GM19239 (cell line): ENCODE measurements around the gene TMEFF2.
"Not testable (repeated sequence)": the region's sequence is repeated elsewhere in the genome, so short reads cannot be mapped to it uniquely, and the experiment has no call there.

Experiments
- DNase-seq: peaks from one replicate; pipeline ENCODE4 v3.0.0; 2011; ENCODE audit warnings: low spot score; ENCODE audit not compliant: insufficient read length
- FAIRE-seq: peaks from 2 replicates; lab custom pipeline; 2011; peaks lifted over from hg19 to GRCh38; lab: Jason Lieb, UNC

Gene TMEFF2

DNA sequence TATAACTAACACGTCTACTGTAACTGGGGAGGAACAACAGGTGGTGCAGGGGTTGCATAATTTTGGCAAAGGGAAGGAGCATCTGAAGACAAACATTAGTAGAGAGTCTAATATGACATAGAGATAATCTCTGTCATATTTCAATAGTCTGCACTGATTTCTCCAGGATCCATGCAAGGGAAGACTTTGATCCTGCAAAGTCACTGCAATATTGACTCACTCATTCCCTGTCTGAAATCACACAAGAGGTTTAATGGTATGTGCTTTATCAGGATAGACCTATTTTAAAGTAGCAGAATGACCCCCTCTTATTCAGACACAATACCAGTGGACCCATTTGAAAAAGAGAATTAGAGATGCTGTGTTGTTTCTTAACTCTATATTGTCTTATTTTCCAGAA is 249.1 kb downstream of the TMEFF2 start:
- no peak for FAIRE-seq

DNA sequence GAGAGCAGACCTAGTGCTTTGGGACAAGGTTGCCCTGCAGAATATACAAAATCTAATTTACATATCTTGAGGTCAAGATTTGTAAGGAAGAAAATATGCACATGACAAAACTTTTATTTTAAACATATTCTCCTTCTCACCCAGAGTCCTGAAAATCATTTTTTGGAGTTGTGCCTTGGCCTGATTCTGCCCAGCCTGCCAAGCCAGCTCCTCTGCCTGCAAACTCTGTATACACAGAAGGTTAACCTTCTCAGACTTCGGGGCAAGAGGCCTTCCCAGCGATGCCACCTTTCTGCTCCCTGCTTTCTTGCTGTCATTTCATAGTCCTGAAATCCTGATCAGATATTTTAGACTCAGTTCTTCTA is 252.0 kb downstream of the TMEFF2 start:
- no peak for FAIRE-seq

More for the DNA sequence above, 249.1 kb downstream of the TMEFF2 start:
- no peak for DNase-seq

DNA sequence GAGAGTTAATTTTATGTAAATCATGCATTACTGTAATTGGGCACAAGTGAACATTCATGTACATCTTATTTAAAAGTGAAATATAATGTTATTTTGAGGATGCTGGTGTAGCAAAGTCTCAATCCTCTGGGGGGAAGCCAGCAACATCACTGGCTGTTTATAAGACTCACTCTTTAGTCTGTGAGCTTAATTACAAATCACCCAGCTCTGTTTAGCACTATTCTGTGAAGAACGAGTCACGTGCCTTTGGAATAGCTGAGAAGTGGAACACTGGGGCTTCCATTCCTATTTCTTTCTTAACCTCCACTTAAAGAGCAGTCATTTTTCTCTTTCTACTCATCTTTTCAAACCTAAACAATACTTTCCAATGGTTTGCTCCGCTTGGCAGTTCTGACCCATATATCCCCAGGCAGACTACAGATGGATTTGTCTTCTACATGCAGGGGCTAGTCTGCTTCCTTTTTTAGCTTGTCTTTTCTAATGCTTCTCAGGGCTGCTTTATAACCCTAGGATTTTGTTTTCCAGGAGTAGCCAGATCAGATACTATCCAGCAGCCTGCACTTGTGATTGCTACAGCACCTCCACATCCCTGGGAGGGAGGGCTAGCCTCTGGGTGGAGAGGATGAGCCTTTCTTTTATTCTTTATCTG is 252.5 kb downstream of the TMEFF2 start:
- FAIRE-seq (no peak), DNase-seq (no peak)

More for the DNA sequence above, 252.0 kb downstream of the TMEFF2 start:
- no peak for DNase-seq

DNA sequence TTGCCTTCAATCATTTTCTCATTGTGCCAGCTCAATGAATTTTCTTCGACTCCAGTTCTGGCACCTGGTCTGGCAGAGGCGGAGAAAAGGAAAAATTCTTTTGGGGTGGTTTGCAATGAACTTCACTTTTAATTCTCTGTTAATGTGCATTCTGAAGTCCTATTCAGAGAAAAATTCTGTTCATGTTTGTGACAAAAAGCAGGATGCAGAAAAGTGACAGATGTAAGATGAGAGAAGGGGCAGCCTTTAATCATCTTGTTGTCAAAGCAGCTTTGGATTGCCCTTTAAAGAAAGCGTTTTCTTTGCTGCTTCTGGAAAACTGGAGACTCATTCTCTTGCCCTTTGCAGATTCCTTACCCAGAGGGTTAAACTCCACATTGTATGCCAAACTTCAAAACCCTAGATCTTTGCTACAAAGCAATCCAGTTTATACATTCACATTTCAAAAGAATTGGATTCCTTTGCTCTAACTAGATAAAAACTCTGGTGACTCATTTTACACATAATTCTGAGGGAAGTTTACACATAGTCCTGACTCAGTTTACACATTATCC is 253.3 kb downstream of the TMEFF2 start:
- DNase-seq, result no peak
- no peak for FAIRE-seq

DNA sequence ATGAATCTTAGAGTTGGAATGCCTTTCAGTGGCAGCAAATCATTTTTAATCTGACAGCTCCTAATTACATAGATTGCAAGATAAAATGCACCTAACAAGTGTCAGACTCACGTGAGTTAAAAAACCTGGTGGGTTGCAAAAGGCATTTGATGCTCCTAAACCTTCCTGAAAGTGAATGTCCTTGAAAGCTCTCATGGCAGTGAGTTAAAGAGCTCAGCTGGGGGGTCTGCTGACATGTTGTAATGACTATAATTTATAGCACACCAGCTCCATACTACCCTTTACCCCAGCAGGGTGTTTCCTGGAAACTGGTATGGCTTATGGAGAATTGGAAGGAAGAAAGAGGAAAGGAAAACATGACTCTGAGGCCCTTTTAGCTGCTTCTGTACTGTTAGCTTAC is 256.0 kb downstream of the TMEFF2 start:
- FAIRE-seq (no peak), DNase-seq (no peak)

DNA sequence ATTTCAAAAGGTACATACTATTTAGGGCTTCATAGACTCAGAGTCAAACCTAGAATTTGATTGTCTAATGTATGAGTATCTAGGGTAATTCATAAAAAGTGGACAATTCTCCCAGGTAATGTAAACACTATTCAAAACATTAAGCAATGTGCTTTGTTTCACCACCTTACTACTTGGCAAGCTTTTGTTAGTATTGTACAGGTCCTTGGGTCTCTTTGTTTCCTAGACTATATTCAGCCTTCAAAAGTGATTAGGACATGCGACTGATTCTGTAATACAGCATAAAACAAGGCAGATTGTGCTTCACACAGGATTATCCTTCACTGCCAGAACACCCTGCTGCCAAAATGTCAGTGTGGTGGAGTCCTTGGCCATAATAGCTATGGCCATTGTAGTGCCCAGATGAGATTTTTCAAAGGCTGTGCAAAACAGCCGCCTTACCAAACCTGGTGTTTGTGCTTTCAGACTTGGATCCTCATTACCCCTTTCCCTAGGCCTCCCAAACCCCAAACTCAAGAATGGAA is 257.8 kb downstream of the TMEFF2 start:
- FAIRE-seq (no peak), DNase-seq (no peak)

DNA sequence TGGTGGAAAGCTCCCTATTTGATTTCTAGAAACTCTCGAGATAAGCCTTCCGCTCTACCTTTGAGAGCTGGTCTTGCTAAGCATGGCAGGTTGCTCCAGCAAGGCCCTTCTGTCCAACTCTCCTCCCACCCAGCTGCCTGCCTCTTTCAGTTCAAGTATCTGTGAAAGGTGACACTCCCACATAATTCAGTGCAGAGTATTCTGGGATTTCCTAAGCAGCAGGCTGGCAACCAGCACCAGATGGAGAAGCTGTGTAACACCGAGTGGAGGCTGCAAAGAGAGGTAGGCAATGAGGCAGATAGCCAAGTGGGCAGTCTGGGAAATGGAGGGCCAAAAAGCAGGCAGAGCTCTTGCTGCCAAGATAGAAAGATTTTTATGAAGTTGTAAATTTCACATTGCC is 259.5 kb downstream of the TMEFF2 start:
- no peak for DNase-seq
- no peak for FAIRE-seq

DNA sequence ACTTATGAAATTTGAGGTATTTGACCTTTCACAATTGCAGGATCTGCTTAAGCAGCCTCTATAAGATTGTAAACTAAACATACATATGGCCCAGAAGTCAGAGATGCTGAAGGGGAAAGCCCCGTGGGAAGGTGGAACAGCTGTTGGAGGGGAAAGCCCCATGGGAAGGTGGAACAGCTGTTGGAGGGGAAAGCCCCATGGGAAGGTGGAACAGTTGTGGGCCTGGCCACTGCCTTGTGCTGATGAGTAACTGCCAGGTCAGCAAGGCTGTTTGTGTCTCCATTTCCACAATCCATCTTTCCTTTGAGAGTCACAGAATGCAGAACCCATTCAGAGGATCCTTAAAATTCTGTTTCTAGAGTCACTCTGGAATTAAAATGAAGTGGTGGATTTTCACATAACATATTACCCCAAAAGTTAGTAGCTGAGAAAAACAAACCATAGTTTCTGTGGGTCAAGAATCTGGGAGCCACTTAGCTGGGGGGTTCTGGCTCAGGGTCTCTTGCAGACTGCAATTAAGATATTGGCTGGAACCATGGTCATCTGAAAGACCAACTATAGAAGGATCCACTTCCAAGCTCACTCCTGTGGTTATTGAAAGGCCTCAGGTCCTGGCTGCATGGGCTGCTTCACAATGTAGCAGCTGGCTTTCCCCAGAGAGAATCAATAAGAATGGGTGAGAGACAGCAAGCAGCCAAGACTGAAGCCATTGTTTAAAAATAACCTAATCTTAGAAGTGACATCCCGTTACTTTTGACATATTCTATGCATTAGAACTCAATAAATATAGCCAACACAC is 261.2 kb downstream of the TMEFF2 start:
- peak; percentile 88 for FAIRE-seq
- no peak for DNase-seq

DNA sequence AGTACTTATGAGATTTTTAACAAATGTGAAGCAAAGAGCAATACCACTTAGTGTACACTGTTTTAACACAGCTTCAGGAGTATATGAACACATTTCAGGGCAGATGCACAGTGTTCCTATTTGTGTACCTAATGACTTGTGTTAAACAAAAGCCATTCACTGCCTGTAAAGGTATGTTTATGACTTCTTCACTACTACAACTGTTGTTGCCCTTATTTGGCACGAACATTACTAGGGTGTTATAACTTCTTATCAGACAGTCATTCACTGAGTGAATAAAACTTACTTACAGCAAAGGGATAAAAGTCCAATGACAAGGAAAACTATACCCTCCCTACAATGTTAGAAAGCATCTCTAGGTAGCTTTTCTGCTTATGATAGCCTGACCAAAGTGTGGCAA is 262.4 kb downstream of the TMEFF2 start:
- DNase-seq, result no peak
- FAIRE-seq, result no peak

DNA sequence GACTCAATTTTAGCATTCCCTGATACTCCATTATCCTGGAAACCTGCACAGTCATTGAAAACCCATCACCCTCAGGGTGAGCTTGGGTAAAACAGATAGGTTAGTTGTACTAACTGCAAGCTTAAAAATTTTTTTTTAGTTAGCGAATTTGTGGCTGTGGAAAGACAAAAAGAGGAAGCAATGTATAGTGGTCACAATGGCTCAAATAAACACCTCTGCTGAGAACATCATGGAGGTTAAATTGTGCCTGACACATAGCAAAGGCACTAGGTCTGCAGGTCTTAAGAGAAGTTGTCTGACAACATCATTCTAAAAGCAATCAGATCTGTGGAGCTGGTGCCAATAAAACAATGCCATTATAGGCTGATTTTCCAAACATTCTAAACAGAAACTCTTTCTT is 263.4 kb downstream of the TMEFF2 start:
- no peak for DNase-seq
- FAIRE-seq, result no peak

DNA sequence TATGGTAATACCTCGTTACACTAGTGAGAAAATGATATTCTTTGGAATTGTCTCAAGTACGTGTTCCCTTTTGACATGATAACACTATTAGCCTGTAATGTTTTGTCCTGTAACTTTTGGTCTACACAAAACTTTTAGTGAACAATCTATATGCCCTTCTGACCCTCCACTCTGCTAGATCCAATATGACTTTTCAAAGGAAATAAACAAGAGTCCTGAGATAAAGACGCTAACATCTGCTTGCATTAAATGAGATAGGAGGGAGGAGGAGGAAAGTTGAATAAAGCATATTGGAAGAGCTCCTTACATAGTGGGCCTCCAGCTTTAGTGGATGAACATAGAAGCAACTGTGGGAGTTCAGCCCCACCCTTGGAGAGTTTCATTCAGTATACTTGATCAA is 264.5 kb downstream of the TMEFF2 start:
- FAIRE-seq (no peak), DNase-seq (no peak)

DNA sequence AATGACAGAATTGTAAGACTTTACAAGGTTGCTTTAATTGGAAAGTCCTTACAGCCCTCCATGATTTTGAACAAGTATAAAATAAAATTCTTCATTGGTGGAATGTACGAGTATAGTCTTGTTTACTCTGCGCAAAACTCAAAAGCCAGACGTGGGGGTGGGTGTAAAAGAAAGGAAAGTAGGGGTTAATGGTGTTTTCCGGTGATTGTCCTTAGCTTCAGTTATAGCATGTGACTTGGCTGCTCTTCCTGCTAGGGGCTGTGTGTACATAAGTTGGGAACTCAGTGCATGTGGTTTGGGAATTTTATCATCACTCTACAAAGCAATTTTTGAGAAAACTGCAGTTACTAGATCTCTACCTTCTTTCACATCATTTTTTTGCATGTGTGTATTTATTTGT is 265.4 kb downstream of the TMEFF2 start:
- FAIRE-seq, result no peak

DNA sequence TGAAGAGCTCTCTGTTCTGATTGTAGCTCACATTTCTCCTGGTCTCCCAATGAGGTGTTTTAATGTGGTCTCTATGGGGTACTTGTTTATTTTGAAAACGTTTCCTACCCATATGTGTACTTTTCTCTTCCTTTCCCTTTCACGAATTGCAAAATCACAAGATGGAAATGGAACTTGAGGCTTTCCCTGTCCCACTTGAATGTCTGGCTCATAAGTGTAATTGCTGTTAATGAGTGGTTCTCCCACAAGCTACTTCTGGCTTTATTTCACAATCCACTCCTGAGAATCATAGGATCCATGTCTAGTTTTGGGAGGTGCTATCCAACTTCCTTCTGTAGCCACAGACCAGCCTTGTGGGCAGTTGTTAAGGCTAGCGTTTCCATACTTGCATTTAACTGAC is 266.7 kb downstream of the TMEFF2 start:
- DNase-seq (no peak), FAIRE-seq (no peak)

More for the DNA sequence above, 265.4 kb downstream of the TMEFF2 start:
- no peak for DNase-seq

DNA sequence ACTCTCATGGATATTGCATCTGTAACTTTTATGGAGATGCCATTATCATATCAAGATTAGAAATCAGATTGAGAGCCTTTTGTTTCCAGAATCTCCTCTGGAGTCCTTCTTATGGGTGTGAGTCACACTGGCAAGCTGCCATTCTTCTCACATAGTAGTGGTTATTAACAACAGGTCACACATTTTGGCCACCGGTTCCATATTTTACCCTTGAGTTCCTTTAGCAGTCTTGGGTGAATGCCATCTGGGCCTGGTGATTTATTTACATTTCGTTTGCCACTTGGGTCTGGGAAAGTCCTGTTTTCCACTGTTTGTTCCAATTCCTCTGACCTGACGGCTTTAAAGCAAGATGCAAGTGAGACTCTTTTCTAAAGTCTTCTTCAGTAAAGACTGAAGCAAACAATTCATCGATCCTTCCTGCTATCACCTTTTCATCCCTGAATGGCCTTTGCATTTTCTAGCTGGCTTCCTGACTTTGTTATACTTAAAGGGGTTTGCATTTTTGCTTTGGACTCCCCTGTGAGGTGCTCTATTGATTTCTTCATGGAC is 267.3 kb downstream of the TMEFF2 start:
- FAIRE-seq, result no peak
- DNase-seq, result no peak

DNA sequence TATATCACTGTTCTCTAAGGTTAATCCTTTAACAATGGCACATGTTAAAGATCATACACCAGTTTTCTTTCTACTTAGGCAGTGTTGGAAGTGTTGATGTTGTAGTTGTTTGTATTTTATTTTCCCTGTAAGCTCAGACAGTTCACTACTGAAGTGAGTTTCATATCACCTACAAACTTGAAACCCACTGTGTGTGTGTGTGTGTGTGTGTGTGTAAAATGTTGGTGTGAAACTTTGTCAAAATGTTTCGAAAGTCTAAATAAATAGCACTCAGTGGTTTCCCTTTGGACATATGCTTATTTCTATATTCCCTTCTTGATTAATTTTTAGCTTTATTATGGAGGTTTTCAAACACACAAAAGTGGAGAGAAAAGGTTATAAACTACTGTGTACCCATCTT is 268.1 kb downstream of the TMEFF2 start:
- peak; percentile 11 for FAIRE-seq

DNA sequence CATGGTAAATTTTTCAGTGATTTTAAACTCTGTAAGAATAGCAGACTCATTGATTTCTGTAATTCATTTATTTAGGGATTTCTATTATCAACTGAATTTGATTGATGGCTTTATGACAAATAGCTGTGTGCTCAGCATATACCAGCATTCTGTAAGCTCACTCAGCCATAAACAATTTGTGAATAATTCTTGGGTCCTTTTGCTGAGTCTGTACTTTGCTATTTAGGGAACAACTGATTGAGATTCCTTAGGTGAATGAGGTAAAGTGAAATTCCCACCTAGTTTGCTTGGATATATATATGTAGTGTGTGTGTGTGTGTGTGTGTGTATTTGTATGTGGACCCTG is 271.1 kb downstream of the TMEFF2 start:
- no peak for DNase-seq
- FAIRE-seq, result no peak

More for the DNA sequence above, 268.1 kb downstream of the TMEFF2 start:
- DNase-seq, result no peak

DNA sequence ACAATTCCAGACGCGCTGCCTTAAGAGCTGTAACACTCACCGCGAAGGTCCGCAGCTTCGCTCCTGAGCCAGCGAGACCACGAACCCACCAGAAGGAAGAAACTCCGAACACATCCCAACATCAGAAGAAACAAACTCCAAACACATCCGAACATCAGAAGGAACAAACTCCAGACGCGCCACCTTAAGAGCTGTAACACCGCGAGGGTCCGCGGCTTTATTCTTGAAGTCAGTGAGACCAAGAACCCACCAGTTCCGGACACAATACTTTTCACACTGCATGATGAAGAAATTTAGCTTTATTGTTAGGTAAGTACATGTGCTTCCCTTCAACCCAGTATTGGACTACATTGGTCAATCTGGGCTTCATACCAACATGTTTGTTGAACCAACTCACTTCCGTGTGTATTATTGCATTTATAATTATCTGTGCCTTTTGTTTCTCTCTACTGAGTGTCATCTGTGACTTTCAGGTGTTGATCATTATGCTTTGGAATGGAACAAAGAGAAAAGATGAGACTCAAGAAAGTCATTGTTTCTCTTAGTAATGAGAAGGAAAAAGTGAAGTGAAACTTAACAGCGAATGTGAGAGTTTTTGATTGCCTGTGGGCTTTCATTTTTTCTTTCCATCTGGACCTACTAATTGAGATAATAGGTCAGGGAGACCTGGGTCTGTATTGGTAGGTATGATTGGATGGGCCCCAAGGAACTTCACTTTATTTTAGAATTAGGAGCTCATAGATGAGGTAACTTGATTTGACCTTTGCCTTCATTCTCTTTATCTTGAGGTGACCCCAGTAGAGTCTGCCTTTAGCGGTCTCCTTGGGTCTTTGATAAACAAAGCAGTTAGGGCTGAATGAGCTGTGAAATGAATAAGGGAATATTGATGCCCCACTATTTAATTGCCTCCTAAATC is 271.7 kb downstream of the TMEFF2 start:
- peak; percentile 96 for FAIRE-seq
- DNase-seq, result peak; percentile 50

DNA sequence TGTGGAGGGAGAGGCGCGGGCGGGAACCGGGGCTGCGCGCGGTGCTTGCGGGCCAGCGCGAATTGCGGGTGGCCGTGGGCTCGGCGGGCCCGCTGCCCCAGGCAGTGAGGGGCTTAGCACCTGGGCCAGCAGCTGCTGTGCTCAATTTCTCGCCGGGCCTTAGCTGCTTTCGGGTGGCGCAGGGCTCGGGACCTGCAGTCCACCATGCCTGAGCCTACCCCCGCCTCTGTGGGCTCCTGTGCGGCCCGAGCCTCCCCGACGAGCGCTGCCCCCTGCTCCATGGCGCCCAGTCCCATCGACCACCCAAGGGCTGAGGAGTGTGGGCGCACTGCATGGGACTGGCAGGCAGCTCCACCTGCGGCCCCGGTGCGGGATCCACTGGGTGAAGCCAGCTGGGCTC is 273.1 kb downstream of the TMEFF2 start:
- FAIRE-seq, DNase-seq: not testable (repeated sequence)

DNA sequence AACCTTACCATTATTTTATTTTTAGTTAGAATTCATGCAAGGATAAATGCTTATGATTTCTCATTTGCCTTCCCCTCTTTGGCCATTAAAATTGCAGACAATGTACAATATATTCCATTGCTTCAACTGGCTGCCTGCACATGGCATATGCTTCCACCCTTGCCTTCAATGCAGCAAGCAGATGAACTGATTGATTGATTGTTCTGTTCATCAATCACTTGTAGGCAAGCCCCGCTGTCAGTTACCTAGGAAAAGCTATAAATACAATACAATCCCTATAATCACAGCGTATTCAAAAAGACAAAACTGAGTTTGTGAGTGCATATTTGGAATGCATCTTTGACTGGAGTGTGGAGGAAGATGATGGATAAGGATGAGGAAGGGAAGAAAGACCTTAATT is 274.2 kb downstream of the TMEFF2 start:
- FAIRE-seq (no peak), DNase-seq (no peak)
